ENCODE measurements around the gene PPP1R14B.

DNA sequence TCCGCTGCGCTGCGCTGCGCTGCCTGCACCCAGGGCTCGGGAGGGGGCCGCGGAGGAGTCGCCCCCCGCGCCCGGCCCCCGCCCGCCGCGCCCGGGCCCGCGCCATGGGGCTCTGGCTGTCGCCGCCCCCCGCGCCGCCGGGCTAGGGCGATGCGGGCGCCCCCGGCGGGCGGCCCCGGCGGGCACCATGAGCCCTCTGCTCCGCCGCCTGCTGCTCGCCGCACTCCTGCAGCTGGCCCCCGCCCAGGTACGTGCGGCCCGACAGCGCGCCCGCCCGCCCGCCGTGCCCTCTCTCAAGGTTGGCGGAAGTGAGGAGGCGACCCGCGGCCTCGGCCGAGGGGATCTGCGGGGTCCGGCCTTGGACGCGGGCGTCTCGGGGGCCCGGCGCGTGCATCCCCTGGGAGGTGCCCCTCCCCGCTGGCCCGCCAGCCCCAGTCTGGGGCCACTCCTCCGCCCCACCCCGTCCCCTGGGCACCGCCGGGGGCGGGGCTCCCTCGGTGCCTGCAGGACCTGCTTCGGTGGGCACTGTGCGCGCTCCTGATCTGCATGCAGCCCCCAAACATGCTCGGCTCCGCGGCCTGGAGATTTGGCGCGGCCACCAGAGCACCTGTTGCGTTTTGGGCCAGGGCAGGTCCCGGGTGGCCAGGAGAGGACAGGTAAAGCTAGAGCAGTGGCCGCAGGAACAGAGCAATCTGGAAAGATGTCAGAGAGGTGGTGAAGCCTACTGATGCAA is 11.9 kb downstream of the PPP1R14B start:
- TF ChIP-seq EZH2 (IDR thresholded peaks at IDR 0.05), result no peak
- peak; percentile 32; the same call in 1 of the 2 replicates for TF ChIP-seq POLR2AphosphoS5 (IDR thresholded peaks at IDR 0.05; ENCODE audit: borderline replicate concordance, low read depth, low read length)
